ENCODE results near the gene TMC1. TPM values are rescaled to one million over a fixed set of nuclear protein-coding genes. Genes with fewer than 3 reads are reported as not detected.

TMC1 gene
- total RNA-seq, 2 experiments from 2014 or later: not detected

- no peak for TF ChIP-seq CTCF (IDR thresholded peaks at IDR 0.05)
- ATAC-seq (ENCODE audit: poor library complexity) (no peak), DNase-seq (no peak)
- H3K9me3 ChIP-seq (ENCODE audit: control insufficient read depth in 1 of 2, insufficient read depth in 1 of 2, low read length in 2 of 2): no peaks in the 10 kb centered on the region
- Mint-ChIP-seq H3K9me3 (peaks cover 2% of the 10 kb centered on the region), H3K4me1 (ENCODE audit: low read depth) (no peaks in the 10 kb centered on the region), H3K27me3 (peaks cover 16% of the 10 kb centered on the region), H3K27ac (no peak overlapping the region), H3K36me3 (ENCODE audit: low read depth) (no peaks in the 10 kb centered on the region), H3K4me3 (no peak overlapping the region)
- H3K36me3 ChIP-seq (ENCODE audit: insufficient read depth, low read length): no peaks in the 10 kb centered on the region
- H3K4me3 ChIP-seq (ENCODE audit: low read length): no peak overlapping the region
- CTCF ChIA-PET: no interaction called here
- POLR2A ChIA-PET: no interaction called here
- H3K4me1 ChIP-seq (ENCODE audit: insufficient read depth, low read length): no peaks in the 10 kb centered on the region
- intact Hi-C loops (cut with DNase I, micrococcal nuclease): no loop called here
- H3K27me3 ChIP-seq (ENCODE audit: control insufficient read depth in 1 of 2, insufficient read depth in 2 of 2, low read length in 2 of 2): no peaks in the 10 kb centered on the region
- H3K27ac ChIP-seq (ENCODE audit: low read depth in 1 of 2, low read length in 2 of 2): no peak overlapping the region
Measured at GRCh38 chr9:72691671-72692070, 170.3 kb downstream of the TMC1 start.

GRCh38 chr9:72695365-72695764 lies 174.0 kb downstream of the TMC1 start:
- no peak for DNase-seq
- no peaks in the 10 kb centered on the region for H3K4me1 Mint-ChIP-seq (ENCODE audit: low read depth)
- no peak overlapping the region for H3K4me3 Mint-ChIP-seq
- H3K9me3 Mint-ChIP-seq: no peaks in the 10 kb centered on the region
- ChIA-PET CTCF (interaction anchor here (0.6 kb wide), 1 partner anchor 287 kb away, joined by 4 read pairs; no protein-coding TSS in a partner anchor), POLR2A (no interaction called here)
- Histone ChIP-seq H3K4me1 (ENCODE audit: insufficient read depth, low read length) (no peaks in the 10 kb centered on the region), H3K27ac (ENCODE audit: low read depth in 1 of 2, low read length in 2 of 2) (no peak overlapping the region), H3K4me3 (ENCODE audit: low read length) (no peak overlapping the region), H3K36me3 (ENCODE audit: insufficient read depth, low read length) (no peaks in the 10 kb centered on the region), H3K27me3 (ENCODE audit: control insufficient read depth in 1 of 2, insufficient read depth in 2 of 2, low read length in 2 of 2) (no peaks in the 10 kb centered on the region), H3K9me3 (ENCODE audit: control insufficient read depth in 1 of 2, insufficient read depth in 1 of 2, low read length in 2 of 2) (no peaks in the 10 kb centered on the region)
- no peak for TF ChIP-seq CTCF (IDR thresholded peaks at IDR 0.05)
- H3K27ac Mint-ChIP-seq: no peak overlapping the region
- intact Hi-C loops (cut with DNase I, micrococcal nuclease): no loop called here
- ATAC-seq (ENCODE audit: poor library complexity): no peak
- H3K36me3 Mint-ChIP-seq (ENCODE audit: low read depth): no peaks in the 10 kb centered on the region
- peaks cover 12% of the 10 kb centered on the region for H3K27me3 Mint-ChIP-seq

- Mint-ChIP-seq H3K9me3 (no peaks in the 10 kb centered on the region), H3K4me3 (no peak overlapping the region), H3K27me3 (peaks cover 12% of the 10 kb centered on the region), H3K27ac (no peak overlapping the region), H3K36me3 (ENCODE audit: low read depth) (no peaks in the 10 kb centered on the region), H3K4me1 (ENCODE audit: low read depth) (no peaks in the 10 kb centered on the region)
- no peaks in the 10 kb centered on the region for H3K9me3 ChIP-seq (ENCODE audit: control insufficient read depth in 1 of 2, insufficient read depth in 1 of 2, low read length in 2 of 2)
- intact Hi-C loops (cut with DNase I, micrococcal nuclease): no loop called here
- no peak overlapping the region for H3K4me3 ChIP-seq (ENCODE audit: low read length)
- H3K27me3 ChIP-seq (ENCODE audit: control insufficient read depth in 1 of 2, insufficient read depth in 2 of 2, low read length in 2 of 2): no peaks in the 10 kb centered on the region
- ChIA-PET POLR2A (interaction anchor here (0.8 kb wide), 1 partner anchor 18 kb away, joined by 3 read pairs; no protein-coding TSS in a partner anchor), CTCF (no interaction called here)
- no peaks in the 10 kb centered on the region for H3K36me3 ChIP-seq (ENCODE audit: insufficient read depth, low read length)
- H3K4me1 ChIP-seq (ENCODE audit: insufficient read depth, low read length): no peaks in the 10 kb centered on the region
- H3K27ac ChIP-seq (ENCODE audit: low read depth in 1 of 2, low read length in 2 of 2): no peak overlapping the region
- TF ChIP-seq CTCF (IDR thresholded peaks at IDR 0.05): no peak
- DNase-seq (no peak), ATAC-seq (ENCODE audit: poor library complexity) (no peak)
Measured at GRCh38 chr9:72696511-72696910, 175.1 kb downstream of the TMC1 start.
